ENCODE results near the gene OTOGL.

The OTOGL gene, protein sequence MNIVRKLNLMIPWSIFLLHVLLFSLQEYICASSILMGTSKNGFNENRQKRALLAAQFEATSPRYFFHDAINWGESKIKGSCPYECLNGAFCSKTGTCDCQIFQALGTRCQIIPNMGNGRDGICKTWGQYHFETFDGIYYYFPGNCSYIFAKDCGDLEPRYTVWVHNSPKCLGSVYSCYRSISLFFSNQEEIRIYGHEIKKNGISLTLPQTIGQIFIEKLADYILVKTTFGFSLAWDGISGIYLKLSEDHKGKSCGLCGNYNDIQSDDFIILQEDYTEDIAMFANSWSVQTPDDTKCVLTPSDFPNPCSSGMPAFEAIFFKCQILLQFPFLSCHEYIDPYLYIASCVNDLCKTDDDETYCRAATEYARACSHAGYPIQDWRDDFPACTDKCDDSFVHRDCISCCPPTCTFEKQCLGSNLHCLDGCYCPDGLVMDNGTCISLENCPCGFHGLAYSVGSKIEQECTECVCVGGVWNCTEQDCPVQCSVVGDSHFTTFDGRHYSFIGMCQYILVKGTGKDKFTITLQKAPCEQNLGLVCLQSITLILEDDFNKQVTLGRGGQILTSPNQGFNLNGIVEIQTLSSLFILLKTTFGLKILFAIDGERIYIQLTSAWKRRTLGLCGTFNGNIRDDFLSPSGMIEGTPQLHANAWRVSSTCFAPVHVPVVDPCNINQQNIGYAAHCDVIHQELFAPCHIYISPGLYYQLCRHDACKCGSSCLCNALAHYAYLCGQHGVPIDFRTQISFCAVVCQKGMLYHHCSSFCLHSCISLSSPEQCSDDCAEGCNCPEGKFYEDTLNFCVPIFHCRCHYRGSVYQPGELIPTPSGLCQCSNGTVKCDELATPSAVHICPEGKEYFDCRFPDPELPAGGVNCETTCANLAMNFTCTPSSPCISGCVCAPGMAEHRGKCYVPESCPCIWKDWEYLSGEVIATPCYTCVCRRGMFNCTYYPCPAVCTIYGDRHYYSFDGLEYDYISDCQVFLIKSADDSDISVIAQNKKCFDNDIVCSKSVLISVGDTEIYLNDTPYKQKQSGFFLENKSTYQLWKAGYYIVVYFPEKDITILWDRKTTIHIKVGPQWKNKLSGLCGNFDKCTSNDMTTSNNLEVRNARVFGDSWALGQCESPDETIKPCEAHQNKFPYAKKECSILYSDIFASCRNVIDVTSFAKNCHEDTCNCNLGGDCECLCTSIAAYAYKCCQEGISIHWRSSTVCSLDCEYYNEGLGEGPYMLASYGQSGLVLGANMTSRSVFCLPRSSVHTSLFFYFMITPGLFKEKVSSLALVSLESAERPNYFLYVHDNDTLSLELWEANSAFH (N-terminal part only)

DNA sequence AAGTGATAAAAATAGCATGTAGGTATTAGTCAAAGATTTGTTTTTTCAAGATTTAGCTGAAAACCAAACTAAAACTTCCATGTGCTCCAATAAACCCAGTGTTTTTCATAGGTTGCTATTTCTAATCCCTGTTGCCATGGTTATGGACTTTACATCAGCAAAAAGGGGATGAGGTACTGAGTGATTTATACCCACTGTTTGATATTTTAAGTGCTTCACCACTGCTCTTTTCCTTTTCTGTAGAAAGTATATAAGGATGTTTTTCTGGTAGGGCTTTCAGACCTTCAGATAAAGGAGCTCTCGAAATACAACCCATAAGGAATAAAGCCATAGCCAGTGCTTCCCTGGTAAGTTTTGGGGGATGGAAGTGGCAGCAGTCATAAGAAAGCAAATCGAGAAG lies at the start of gene OTOGL:
Gene OTOGL (plus strand): TSS at position 279 of the 400 bp plus-strand sequence. CDS start 109,895 bp downstream, outside the sequence.
- no peak for DNase-seq

DNA sequence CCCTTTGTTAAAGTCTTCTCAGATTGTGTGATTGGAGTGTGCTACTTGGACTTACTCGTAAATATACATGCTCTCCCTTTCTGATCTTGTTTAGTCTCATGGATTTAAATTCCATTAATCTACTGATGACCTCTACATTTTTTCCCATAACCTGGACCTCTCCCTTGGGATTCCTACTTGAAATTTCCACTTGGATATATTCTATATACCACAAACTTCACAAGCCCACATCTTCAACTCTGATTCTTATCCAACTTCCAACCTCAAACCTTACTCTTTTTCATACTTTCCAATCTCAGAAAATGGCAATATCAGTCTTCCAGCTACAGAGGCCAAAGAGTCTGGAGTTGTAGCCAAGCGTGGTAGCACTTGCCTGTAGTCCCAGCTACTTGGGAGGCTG lies 49.1 kb upstream of the OTOGL start:
- no peak for DNase-seq

- no peak for DNase-seq
Measured at GRCh38 chr12:80053051-80053790, 46.1 kb upstream of the OTOGL start.

DNA sequence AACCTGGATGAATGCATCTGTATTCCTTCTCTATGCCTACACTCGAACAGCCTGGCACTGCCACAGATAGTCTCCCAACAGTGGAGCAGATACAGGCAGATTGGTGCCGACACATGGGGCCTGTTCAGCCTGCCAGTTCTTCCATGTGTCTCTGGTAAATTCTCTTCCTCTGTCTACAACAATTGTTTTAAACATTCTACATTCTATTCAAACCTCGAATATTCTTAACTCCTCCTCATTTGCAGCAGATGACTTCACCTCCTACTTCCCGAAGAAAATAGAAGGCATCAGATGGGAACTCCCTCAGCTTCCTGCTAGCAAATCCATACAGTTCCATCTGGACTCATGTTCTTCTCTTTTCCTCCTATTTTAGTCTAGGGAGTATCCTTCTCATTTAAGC lies 43.1 kb upstream of the OTOGL start:
- DNase-seq = no peak

- DNase-seq = no peak
Measured at GRCh38 chr12:80056845-80057244, 42.5 kb upstream of the OTOGL start.

DNA sequence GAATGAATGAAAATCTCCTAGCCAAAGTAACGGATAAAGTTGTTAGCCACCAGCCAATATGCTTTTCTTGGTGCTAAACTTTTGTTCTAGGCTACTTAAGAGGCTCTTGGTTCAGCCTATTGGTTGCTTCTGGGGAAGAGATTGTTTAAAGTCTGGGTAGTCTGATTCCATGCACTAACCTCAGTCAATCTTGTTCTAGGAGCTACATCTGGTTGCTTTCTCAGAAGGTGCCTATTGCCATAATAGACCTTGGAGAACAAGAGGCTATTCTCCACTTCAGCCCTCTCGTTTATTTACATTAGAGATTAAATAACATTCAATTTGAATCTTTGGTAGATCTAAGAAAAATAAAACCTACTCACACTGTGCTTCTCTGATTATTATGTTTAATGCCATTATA lies 40.8 kb upstream of the OTOGL start:
- DNase-seq = no peak

- DNase-seq = no peak
Measured at GRCh38 chr12:80059102-80059501, 40.2 kb upstream of the OTOGL start.

GRCh38 chr12:80059875-80060274 lies 39.5 kb upstream of the OTOGL start:
- DNase-seq = no peak

DNA sequence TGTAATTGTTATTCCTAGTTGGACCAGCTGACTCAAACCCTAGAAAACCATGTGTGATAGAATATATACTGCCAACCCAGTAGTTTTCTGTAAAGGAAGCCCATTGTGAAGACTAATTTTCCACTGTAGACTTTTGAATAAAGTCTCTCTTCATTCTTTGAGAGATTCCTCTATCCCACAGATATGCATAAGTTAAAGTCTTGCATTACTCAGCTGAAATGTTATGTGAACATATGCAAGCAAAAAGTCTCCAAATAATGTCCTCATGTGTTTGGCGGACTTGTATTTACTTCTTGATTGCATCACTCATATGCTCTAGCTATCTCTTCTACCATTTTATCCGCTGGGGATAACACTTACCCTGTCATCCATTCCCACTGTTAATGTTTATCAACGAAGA lies 35.1 kb upstream of the OTOGL start:
- no peak for DNase-seq

- DNase-seq = no peak
Measured at GRCh38 chr12:80064951-80065350, 34.4 kb upstream of the OTOGL start.

- DNase-seq = no peak
Measured at GRCh38 chr12:80068173-80068572, 31.2 kb upstream of the OTOGL start.

- DNase-seq = peak in 1 of 2 donors; percentile 5
Measured at GRCh38 chr12:80083892-80084614, 15.3 kb upstream of the OTOGL start.

DNA sequence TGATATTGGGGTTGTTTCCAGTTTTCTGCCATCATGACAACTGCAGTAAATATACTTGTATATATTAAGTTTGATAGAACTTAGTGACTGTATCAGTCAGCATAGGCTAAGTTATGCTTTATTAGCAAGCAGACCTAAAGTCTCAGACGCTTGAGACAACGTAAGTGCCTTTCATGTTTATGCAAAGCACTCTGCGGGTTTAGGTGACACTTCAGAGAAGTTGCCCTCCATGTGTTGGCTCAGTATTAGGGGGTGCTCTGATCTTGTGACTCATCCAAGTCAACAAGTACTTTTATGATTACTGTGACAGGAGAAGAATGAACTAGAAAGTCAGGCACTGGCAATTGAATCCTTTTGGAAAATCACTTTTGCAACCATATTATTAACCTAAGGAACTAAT lies 13.3 kb upstream of the OTOGL start:
- no peak for DNase-seq

DNA sequence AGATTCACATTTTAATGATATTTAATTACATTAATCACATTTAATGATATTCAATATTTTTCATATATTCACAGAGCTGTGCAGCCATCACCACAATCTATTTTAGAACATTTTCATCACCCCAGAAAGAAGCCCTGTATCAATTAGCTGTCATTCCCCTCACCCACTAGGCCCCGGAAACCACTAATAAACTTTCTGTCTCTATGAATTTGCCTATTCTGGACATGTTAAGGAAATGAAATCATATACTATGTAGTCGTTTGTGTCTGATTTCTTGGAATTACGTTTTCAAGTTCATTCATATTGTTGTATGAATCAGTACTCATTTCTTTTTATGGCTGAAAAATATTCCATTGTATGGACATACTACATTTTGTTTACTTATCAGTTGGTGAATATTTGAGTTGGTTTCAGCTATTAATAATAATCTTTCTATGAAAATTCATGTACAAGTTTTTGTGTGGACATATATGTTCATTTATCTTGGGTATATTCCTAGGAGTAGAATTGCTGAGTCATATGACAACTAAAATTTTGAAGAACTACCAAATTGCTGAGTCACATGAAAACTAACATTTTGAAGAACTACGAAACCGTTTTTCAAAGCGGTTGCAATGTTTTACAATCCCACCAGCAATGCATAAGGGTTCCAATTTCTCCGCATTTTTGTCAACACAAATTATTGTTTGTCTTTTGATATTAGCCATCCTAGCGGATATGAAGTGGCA lies 11.7 kb upstream of the OTOGL start:
- DNase-seq = no peak

DNA sequence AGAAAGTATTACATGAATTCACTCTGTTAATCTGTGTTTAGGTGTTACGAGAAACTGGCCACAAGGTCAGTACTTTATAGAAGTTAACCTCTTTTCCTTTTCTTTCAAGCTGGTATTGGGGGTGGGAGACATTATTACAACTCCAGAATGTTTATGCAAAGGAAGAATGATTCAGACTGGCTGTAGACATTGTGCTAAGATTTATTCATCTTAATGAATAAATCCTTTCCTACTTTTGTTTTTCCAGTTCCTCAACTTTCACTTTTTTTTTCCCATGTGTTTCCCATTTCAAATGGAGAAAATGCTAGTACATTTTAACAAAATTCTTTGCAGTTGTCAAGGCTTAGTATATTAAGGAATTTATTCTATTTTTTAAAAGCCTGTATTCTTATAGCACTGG lies 1.3 kb downstream of the OTOGL start:
- DNase-seq = no peak

DNA sequence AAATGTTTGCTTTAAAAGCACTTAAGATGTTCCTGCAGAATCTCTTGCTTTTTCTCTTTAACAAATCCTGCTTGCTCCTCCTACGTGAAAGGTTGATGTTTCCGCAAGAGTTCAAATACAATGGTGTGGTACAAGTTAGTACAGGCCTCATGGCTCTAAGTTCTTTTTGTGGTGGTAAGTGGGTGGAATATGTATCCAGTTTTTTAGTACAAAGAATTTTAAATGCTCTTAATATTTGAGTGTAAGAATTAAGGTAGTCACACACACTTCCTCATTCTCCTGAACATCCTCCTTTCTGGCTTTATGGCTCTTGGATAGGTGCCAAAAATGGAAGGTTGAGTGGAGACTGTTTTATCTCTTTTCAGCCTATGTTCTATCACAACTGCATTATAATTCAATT lies 1.8 kb downstream of the OTOGL start:
- DNase-seq = no peak

GRCh38 chr12:80107221-80107620 lies 7.9 kb downstream of the OTOGL start:
- DNase-seq = no peak

DNA sequence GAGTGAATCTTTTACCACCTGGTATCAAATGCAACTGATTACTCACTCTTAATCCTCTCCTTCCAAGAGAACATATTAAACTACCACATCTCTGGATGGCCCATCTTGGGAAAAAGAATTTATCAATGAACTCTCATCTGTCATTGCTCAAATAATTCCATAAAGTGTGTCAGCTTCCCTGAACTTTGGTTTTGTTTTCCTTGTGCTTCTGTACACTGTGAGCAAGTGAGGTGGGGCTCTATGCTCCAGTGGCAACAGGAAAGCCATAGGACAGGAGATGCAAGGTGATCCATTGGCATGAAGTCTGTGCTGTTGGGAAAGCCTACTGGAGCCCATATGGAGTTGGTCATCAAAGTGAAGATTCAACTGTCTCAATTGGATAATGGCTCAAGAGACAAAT lies 17.4 kb downstream of the OTOGL start:
- DNase-seq = no peak

DNA sequence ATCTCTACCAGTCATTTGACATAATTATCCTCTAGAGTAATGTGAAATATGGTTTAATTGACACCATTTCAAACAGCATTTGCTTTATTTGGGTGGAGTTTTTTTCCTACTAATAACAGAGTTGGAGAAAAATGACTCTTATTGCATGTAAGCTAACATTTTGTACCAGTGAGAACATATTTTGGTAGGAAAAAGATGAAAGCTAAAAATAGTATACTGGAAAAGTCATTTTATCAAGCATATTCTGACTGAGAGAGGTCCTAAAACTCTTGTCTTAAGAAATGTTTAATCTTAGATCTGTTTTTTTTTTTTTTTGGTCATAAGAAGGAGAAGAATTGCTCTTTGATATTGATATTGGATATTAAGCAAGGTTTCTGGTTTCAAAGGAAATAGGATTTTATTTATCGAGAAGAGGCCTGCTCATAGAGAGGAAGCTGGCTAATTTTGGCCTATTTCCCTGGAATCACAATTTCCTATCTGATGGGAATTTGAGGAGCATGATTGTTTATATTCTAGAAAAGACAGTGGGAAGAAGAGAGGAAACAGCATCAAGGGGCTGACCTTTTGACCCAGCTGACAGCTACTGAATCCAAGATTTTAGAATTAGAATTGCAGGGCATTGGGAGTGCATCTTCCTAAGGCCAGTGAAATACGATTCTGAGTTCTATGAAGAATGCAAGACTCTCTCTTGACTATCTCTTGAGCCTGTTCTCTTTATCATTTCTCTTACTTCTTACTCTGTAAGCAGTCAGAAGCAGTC lies 19.4 kb downstream of the OTOGL start:
- no peak for DNase-seq

- no peak for DNase-seq
Measured at GRCh38 chr12:80120994-80121393, 21.7 kb downstream of the OTOGL start.

All from stimulated activated CD4-positive, alpha-beta T cell treated with anti-CD3 and anti-CD28 coated beads, Interleukin-2, amount 100 ng/mL, for 48 hours (primary cell).